HEK293 (cell line): ENCODE data around the gene ANKRD63.

Source experiments
- BCL11A ChIP-seq: fragments of 450-650 bp; formaldehyde crosslinking; IDR thresholded peaks from 2 replicates; pipeline ENCODE4 v1.5.1; 2016; ENCODE audit warnings: low read depth, missing biosample characterization, missing genetic modification characterization
- PRDM10 ChIP-seq: fragments of 450-650 bp; formaldehyde crosslinking; IDR thresholded peaks from 2 replicates; pipeline ENCODE4 v1.5.1; 2016; ENCODE audit warnings: missing biosample characterization, missing genetic modification characterization
- ZNF121 ChIP-seq: fragments of 450-650 bp; formaldehyde crosslinking; IDR thresholded peaks from 2 replicates; pipeline ENCODE4 v1.5.1; 2016; ENCODE audit warnings: missing biosample characterization, missing genetic modification characterization

DNA sequence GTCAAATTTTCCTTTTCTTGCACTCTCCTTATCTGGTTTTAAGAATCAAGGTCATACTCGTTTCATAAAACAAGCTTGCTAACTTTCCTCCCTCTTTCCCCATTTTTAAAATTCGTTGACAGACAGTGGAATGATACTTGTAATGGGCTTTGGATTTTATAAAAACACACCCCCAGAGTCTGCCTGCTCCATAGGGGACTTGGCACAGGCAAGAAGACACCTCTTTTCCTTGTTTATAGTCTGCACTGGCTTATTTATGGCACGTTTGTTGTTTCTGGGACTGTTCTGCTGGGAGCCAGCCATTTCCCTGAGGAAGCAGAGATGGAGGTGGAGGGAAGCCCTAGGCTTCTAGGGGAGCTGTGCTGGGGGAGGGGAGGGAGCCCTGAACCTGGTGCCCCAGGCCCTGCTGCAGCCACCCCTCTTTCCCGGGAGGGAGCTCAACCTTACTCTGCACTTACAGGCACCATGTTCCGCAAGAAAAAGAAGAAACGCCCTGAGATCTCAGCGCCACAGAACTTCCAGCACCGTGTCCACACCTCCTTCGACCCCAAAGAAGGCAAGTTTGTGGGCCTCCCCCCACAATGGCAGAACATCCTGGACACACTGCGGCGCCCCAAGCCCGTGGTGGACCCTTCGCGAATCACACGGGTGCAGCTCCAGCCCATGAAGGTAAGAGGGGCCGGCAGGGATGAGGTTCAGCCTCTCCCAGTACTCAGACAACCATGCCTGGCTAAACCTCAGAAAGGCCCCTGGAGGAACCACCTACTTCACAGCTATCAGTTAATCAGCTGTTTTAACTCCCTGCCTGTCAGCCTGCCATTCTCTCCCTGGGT lies 18.3 kb downstream of the ANKRD63 start:
- TF ChIP-seq BCL11A (tag by site-specific recombination) (no peak), PRDM10 (tag by site-specific recombination) (no peak), ZNF121 (no peak)
